NCI-H82 (cell line): ENCODE results near the gene PEMT.

Source experiments
- DNase-seq: peaks from one replicate; lab custom pipeline; 2025; lab: John Stamatoyannopoulos, UW

PEMT gene

DNA sequence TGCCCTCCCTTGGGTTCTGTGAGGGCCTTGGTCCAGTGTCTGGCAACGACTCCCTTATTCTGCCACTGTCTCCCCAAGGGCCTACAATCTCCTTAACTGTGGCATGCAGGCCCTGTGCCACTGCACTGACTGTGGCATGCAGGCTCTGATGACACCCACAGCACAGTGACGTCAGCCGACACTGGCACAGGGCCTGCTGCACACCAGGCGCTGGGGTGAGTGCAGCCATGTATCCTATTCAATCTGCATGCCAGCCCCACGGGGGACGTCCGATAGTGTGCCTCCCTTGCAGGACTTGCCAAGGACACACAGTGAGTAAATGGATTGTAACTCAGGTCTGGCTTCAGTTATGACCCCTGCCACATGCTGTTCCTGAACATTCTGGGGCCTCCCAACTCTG lies 55.6 kb downstream of the PEMT start:
- no peak for DNase-seq

- no peak for DNase-seq
These were observed 57.5 kb downstream of the PEMT start for GRCh38 chr17:17533901-17534441.

GRCh38 chr17:17532991-17533390 lies 58.5 kb downstream of the PEMT start:
- no peak for DNase-seq

DNA sequence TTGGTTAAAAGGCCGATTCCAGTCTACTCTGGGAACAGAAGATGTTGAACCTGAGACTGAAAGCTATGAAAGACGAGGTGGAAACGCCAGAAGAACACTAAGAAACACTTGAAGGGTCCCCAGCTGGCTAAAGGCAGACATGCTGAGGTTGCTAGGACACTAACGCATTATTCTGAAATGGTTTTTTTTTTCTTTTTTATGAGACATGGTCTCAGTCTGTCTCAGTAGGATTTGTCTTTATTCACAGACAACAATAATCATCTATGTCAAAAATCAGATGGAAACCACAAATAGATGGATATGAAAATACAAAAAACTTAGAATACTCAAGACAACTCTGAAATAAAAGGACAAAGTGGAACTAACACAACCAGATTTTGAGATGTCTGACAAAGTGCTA lies 60.4 kb downstream of the PEMT start:
- no peak for DNase-seq

- no peak for DNase-seq
These were observed 62.5 kb downstream of the PEMT start for GRCh38 chr17:17528696-17529652.

GRCh38 chr17:17527956-17528500 lies 63.5 kb downstream of the PEMT start:
- DNase-seq = no peak

DNA sequence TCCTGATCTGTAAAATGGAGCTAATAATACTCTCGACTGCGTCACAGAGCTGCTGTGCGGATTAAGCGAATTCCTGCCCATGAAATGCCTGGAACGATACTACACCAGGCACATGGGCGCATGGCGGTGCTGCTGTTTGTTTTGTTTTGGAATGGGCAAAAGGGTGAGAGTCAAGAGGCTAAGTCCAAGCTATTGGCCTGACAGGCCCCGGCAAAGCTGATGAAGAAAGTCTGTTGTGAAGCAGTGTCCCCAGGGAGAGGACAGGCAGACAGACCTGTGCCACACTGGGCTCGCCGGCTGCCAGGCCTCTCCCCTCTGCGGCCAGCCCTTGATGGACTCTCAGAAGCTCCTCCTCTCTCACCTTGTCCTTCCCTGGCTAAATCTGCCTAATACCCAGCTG lies 64.0 kb downstream of the PEMT start:
- no peak for DNase-seq

DNA sequence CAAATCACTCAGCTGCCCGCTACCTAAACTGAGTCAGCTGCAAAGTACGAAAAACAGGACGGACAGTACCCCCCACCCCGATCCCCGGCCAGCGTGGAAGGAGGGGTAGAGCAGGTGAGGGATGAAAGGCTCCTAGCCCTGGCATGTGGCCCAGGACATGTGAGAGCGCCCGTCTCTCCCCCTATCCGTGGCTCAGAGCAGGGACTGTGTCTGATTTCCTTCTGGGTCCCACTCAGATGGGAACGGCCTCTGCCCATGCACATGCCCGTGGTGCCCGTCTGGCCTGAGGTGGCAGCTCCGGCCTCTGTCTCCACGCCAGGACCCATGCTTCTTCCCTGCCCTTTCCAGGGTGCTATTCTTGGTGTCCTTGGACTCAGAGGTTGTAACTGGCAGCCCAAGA lies 65.1 kb downstream of the PEMT start:
- no peak for DNase-seq

DNA sequence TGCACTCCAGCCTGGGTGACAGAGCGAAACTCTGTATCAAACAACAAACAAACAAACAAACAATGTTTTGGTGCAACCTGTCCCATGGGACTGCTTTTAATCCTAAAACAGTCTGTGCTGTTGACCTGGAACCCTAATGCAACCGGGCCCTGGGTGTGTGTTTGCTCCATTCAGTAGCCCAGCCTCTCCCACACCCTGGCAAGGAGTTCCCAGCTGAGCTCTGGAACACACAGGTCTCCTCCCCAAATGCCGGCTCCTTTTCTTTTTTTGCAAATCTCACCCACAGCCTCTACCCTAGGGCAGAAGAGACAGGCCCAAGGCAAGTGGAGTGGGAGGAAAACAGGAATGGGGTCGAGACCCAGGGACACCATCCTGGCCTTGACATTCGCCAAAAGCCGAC lies 65.6 kb downstream of the PEMT start:
- DNase-seq = no peak

DNA sequence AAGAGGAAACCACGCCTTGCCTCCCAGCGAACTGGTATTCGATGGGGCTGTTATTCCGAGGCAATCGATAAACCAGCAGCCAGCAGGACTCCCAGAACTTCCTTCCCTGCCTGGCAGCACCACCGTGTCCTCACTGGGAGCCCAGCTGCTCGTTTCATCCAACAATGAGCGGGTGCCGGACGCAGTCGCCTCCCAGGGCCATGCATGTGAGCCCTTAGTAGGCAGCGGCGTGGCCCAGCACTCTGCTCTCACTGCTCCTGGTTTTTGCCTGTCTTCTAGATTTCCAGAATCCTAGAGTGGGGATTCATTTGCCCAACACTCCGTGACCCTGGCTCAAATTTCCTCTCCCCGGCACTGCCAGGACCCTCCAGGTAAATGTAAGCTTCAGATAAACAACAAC lies 66.2 kb downstream of the PEMT start:
- no peak for DNase-seq

DNA sequence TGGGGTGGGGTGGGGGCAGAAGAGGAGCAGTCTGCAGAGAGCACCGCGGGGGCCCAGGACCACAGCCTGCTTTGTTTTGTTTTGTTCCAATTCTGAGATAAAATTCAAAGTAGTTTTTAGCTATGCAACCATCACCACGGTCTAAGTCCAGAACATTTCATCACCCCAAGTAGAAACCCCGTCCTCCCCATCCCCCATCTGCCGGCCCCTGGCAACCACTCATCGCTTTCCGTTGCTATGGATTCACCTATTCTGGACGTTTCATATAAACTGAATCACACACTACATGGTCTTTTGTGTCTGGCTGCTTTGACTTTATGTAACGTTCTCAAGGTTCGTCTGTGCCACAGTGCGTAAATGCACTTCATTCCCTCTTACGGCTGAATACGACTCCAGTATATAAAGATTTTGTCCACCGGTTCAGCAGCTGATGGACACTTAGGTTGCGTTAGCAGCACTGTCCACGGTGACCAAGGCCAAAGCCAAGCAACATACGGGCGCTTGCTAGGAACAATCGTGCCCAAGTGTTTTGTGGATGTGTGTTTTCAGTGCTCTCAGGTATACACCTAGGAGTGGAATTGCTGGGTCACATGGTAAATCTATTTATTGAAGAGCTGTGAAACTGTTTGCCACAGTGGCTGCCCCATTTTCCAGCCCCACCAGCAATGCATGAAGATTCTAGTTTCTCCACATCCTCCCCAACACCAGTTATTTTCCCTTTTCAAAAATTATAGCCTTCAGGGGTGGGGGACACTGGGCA lies 67.6 kb downstream of the PEMT start:
- no peak for DNase-seq

DNA sequence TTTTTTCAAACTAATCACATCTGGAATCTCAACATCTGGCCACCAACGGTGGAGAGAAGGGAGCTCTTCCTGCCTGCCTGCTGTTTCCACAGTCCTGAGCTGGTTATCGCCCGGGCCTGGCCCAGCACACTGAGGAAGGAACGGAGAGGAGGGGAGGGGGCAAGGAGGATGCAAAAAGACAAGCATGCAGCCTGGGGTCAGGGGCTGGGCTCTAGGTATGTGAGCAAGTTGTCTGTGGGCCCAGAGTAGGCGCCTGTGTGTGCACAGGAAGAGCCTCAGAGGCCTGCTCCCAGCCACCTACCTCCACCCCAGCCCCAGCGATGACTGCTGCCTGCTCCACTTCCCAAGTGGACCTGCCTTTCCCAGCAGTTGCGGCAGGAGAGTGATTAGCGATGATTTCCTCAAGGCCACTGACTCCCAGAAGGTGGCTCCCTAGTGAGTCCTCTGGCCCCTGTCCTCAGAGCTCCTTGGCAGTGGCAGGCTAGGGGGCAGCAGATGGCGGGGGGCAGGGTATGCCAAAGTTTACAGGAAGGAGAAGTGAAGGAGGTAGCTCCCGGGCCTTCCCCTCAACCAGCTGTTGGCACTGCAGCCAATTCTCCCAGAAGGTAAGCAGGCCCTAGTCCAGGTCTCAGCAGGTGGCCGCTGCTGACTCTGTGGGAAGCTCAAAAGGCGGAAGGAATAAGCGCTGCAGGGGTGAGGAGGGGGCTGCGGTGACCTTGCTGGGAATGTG lies 68.3 kb downstream of the PEMT start:
- DNase-seq = peak; percentile 90

DNA sequence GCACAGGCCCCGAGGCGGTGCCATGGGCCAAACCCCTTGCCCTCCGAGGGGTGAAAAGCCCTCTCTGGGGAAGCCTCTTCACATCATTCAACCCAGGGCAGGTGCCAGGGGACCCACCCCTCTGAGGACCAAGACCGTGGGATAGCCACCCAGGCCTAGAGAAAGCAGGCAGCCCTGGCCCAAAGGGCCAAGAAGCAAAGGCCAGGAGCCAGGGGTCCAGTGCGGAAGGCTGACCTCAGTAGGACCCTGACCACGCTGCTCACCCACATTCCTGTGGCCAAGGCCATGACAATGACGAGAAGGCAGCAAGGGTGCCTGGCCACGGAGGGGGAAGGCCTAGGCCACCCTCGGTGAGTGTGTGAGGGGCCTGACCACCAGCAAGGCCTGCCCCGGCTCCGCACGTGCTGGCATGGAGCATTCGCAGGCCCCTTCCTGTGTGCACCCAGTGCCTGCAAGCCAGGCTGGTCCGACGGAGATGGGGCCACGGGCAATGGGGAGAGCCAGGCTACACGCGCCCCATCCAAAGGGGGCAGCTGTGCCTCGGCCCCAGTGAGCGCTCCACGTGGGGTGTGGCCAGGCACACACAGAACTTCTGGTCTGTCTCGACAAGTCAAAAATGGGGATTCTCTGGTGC lies 70.8 kb downstream of the PEMT start:
- no peak for DNase-seq

- no peak for DNase-seq
These were observed 71.6 kb downstream of the PEMT start for GRCh38 chr17:17519886-17520285.

DNA sequence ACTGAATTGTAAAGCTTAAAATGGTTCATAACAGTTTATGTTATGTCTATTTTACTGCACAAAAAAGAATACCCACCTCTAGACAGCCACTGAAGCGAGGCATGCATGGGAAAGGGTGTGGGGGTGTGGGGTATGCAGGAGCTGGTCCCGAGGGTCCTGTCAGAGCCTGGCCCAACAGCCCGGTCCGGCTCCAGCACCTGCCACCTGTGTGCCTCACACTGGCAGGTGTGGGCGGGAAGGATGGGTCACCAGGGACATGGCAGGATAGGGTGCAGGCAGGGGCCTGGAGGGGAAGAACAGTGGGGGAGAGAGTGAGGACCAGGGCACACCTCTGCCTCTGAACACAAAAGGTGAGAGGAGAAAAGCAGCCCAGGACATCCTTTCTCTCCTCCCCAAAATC lies 72.6 kb downstream of the PEMT start:
- no peak for DNase-seq

DNA sequence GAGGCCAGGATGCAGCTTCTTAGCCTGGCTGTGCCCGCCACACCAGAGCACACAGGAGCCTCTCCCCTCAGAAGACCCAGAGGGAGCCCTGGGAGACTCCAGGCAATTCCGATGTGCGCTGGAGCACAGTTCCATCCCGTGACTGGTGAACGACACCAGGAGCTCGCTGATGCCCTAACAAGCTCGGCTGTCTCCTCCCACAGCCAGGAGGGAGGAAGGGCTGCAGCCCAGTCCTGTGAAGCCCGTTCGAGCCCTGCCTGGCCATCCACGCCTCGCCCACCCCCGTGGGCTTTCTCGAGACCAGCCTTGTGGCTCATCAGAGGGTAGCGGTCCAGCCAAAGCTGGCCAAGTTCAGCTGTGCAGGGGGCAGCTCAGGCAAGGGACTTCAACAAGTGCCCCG lies 73.5 kb downstream of the PEMT start:
- DNase-seq = no peak

- peak; percentile 41 for DNase-seq
These were observed 74.4 kb downstream of the PEMT start for GRCh38 chr17:17516941-17517720.

DNA sequence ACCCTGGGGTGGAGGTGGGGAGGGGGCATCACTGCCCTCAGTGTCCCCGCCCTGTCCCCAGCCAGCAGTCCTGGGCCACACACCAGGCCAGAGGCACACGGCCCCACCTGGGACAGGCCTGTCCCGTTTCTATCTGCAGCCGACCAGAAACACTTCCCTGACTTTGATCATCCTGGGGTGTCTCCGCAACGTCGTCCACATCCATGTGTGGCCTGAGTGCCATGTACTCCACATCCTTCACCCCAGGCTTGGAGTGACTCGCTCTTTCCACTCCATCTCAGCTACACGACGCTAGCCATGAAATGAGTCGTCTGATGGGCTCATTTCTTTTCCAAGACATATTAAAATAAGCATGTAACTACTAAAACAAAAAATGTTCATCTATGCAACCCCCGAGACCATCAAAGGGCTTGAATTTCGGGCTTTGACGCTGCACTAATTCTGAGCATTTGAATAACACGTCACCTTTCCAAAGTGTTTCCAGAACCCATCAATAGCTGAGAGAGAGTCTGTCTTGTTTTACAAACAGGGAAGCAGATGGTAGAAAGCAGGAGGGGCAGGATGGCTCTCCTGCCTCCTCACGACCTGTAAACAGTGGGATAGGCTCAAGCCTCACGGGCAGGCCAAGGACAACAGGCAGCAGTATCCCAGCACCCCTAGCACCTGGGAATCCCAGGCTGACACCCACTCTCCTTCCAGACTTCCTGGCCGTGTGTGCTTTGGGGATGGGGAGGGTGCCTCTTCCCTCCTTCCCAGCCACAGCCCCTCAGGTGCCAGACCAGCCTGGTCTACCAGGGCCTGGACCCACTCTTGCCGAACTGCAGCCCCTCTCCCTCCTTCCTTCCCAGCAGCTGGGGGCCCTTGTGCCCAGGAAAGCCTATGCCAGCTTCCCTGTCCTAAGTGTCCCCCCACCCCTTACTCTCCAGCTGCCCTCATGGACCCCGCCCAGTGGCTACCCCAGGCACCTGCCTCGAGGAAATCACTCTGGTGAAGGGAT lies 75.3 kb downstream of the PEMT start:
- DNase-seq = peak; percentile 85
